HG02798 (cell line): ENCODE results near the gene C2orf92.

ENCODE experiments used
- ATAC-seq: cut with Tn5 transposase; IDR thresholded peaks from one replicate; pipeline ENCODE4 v1.9.1; 2021; ENCODE audit warnings: mild to moderate bottlenecking; ENCODE audit not compliant: unreplicated experiment, poor library complexity

C2orf92 gene

DNA sequence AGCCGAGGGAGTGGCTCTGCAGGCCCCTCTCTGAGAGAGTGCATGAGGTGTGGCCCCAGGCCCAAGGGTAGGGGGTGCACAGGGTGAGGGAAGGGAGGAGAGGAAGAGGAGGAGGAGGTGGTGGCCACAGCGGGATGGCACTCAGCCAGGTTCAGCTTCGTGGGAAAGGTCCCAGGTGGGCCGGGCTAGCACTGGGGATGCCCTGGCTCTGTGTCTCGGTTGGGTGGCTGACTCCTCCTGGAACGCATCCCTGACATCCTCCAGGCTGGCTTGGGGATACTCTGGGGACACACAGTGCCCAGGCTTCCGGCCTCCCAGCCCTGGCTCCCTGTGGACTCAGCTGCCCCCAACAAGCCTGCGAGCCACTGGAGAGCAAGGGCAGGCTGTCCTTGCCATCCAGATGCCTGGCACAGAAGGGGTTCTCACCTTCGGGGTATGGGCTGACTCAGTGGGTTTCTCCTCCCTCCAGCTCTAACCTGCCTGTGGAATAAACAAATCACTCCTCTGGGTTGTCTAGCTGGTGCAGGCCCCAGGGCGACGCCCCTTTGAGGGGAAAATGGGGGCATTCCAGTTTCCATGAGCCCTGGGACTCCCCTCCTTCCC, 43.3 kb downstream of the C2orf92 start:
- ATAC-seq: no peak

DNA sequence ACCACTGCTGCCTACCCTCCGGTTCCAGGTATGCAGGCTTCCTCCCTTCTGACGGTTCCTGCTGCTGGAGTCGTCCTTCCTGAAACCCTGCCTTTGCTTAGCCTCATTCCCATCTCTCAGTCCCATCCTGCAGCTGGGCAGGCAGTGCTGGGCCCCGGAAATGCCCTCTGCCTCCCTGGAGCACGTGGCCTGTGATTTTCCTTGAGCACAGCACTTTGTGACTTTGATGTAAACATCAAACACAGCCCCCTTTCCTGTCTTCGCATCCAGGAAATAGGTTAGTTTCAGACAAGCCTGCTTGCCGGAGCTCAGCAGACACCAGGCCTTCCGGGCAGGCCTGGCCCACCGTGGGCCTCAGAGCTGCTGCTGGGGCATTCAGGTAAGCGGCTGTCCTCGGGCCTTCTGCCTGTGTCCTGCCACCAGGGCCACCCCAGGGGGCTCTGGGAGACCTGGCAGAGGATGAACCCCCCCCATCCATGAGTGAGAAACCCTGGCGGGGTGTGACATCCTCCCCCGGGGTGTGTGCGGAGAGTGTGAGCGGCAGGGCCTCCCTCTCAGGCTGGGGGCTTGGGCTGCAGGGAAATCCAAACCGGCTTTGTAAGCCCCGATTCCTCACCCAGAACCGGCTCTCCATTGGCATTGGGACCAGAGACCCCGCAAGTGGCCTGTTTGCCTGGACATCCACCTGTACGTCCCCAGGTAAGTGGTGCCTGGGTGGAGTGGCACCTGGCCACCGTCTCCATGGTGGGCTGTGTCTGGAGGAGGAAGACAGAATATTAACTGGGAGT, 44.0 kb downstream of the C2orf92 start, which contains the start of gene ZAP70:
Gene ZAP70, plus strand, starts transcription at position 281 of the 788 bp plus-strand sequence. CDS start 10,461 bp downstream, outside the sequence.
- ATAC-seq: no peak

DNA sequence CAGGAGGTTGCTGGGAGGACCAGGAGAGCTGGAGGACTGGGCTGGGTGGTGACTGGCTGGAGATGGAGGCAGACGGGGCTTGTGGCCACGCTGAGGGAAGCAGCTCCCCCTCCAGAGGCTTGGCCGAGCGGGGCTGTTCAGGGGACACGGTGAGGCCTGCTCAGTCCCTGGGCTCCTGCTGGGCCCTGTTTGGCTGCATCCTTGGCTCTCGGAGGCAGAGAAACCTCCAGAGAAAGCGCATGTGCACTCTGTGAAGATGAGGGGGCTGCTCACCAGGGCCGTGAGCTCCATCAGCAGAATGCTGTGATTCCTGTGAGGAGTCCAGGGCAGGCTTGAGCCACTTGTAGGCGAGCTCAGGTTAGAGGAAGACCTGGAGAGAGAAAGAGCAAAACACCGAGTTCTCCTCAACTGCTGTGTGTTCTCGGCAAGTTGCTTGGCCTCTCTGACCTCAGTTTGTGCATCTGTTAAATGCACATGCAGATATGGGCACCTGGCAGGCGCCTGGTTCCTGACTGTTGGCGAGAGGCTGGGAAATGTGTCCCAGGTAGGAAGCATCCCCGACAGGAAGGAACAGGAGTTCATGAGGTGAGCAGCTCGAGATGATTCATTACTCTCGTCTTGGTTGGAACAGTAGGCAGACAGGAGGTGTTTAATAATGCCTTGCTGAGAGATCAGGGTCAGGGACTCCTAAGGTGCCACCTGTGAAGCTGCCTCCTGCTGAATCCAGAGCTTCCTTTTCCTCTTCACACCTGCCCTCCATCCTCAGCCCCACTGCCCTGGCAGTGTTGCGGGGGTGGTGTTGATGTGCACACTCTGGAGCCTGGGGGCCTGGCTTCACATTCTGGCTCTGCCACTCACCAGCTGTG, 44.8 kb downstream of the C2orf92 start:
- no peak for ATAC-seq

DNA sequence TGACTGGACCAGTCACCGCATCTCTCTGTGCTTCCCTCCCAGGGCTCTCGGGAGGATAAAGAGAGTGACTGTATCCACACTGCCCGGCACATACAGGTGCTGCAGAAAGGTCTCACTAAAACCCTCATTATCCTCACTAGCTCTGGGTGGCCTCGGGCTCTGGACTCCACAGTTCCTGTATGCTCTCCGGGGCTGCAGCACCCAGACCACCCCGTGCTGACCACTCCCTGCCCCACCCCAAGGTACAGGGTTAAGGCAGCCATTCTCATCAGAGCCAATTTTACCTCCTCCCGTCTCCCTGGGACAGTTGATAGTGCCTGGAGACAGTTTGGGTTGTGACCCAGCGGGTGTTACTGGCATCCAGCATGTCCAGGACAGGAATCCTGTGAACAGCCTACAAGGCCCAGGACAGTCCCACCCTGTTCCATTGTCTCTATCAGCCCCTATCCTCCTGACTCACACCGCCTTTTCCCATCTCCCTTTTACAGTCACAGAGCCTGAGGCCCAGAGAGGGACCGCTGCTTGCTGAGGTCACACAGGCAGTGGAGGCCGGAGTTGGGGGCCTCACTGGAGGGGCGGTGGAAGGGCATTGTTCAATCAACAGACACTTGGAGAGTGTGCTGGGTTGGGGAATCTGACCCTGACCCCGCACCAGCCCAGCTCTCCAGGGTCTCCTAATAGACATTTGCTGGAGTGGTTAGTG, 45.6 kb downstream of the C2orf92 start:
- ATAC-seq: no peak

DNA sequence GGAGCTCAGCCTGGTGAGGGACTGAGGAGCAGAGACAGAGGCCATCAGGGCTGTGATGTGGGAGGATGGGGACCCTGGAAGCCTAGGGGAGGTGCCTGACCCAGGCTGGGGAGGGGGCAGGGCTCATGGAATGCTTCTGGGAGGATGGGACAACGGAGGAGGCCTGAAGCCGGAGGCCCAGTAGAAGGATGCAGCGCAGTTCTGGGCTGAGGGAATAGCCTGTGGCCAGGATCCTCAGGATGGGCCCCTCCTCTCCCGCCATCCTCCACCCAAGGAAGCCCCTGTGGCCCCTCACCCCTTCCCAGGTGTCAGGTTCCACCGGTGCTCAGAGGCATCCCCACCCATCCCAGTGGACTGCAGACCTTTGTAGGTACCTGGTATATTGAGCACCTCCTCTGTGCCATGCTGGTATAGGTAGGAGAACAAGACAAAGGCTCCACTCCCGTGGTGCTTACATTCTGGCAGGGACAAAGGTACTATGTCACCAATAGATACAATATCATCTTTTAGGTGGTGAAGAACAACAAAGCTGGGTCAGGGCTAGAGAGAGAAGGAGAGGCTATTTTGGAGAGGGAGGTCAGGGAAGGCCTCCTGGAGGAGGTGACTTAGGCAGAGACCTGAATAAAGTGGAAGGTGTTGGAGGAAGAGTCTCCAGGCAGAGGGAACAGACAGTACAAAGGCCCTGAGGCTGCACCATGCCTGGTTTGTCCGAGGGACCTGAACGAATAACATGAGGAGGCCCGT, 46.6 kb downstream of the C2orf92 start:
- no peak for ATAC-seq

DNA sequence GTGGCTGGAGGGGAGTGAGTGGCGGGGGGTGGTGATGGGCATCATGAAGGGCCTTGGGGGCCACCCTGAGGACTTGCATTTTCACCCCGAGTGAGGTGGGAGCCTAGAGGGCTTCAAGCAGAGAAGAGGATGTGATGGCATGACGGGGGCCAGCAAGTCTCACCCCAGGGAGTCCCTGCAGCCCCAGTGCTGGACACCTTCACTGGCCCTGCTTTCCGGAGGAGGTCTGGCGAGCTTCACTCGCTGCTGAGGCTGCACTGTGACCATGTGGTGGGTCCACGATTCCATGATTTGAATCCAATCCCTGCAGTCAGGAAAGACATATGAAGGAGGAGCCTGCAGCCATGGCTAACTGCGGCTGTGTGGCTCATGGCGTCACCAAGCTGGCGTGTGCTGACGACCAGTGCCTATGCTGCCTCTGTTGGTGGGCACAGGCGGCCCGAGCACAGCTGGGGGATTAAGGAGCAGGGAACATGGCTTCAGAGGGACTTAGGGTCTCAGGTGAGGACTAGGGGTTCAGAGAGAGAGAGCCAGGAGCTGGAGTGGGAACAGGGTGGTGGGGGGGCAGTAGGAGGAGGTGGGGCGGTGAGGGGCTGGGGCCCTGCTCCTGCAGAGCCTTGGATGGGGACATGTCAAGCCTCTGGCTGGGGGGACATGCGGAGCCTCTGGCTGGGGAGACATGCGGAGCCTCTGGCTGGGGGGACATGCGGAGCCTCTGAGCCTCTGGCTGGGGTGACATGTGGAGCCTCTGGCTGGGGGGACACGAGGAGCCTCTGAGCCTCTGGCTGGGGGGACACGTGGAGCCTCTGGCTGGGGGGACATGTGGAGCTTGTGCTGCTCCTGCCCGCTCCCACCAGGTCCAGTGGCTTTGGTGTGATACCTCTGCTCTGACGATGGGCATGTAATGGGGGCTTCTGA, 47.4 kb downstream of the C2orf92 start:
- ATAC-seq: no peak

DNA sequence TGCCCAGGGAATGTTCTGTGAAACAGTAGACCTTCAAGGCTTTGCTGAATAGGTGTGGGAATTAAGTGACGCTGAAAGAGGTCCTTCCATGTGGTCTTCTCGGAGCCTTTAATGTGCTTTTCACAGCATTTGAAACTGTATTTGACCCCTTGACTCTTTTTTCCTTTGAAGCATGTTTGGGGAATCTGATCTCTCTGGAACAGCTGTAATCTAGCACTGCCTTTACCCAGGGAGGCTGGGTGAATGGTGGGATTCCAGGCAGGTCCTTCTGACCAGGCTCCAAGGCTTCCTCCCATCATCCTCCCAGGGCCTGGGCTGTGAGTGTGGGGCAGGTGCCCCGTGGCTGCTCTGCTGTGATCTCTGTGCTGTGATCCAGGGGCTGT, 48.1 kb downstream of the C2orf92 start:
- no peak for ATAC-seq

DNA sequence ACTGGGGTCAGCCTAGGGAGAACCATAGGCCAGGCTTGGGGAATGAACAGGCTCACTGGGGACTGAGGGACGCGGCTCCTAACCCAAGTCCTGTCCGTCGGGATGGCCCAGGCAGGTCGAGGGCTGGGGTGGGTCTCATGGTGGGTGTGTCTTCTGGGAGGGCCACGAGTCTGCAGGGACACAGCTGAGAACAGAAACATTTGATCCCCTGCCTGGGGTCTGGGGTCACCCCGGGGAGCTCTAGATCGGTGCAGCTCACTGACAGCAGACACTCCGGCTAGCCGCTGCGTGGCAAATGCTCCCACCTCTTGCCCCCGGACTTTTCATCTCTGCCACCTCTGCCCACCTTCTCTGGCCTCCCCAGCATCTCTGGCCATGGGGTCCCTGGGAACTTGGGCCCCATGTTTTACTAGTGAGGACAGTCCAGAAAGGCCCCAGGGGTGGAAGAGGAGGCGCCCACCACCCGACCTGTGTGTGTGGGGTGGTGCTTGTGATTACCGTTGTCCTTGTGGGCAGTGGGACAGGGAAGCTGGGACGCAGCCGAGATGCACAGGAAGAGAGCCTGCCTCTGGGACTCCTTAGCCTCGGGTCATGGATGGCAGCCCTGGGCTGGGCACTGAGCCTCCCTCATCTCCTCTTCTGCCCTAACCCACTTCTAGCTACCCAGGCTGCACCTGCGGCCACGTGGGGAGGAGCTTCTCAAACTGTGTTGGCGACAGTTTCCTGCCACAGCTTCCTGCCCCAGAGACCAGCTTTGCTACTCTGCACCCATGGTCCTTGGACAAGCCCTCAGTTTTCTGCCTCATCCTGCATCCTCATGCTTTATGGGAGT, 48.8 kb downstream of the C2orf92 start:
- ATAC-seq: peak; percentile 67

DNA sequence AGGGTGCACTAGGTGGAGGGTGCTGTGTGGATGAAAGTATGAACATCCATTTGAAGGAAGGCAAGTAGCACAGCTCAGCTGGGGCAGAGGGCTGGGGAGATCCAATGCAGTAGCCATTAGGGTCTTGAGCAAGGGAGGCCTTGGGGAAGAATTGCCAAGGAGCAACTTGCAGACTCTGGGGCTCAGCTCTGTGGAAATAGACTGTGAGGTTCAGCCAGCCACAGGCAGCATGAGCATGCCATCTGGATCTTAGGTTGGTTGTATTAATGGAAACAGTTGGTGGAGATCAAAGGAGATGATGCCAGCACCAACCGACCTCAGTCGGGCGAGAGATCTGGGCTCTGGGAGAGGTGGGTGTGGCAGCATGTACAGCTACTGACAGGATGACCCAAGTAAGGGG, 49.4 kb downstream of the C2orf92 start:
- ATAC-seq: no peak

DNA sequence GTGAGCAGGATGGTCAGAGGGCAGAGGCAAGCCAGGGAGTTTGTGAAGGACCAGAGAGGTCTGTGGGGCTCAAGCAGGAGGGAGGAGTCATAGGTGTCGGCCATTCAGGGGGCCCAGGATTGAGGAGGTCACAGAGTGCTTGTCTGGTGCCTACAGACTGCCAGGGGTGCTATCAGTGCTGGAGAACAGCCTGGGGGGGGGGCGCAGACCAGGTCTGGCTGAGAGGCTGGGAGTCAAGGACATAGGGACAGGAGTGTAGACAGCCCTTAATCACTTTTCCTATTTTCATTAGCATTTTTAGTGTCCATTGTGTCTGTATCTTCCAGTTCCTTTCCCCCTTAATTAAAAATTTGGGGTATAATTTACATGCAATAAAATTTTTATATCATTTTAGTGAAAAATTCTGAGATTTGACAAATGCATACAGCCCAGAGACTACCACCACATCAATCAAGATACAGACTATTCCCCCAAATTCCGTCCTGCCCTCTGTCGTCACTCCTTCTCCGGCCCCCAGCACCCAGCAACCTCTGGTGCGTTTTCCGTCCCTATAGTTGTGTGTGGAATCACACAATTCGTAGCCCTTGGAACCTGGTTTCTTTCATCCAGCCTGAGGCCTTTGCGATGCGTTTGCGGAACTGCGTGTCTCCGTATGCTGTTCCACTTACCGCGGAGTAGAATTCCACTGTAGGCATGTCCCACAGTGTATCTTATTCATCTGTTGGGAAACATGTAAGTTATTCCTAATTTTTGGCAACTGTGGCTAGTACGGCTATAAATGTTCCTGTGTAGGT, 50.0 kb downstream of the C2orf92 start:
- no peak for ATAC-seq

DNA sequence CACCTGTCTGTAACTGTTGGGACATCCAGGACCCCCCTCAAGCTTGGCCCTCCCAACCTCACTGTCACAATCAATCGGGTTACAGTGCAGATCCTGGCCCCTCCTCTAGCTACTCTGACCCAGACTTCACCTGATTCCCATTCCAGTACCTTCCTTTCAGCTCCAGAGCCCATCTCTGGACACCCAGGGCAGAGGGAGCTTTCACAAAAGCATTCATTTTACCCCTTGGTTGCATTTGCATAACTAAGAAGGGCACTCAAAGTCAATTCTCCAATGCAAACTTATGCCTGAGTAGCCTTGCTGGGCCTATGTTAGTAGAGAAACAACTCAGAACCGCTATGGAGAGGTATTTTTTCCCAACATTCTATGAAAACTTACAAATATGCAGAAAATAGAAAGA, 51.2 kb downstream of the C2orf92 start:
- no peak for ATAC-seq

DNA sequence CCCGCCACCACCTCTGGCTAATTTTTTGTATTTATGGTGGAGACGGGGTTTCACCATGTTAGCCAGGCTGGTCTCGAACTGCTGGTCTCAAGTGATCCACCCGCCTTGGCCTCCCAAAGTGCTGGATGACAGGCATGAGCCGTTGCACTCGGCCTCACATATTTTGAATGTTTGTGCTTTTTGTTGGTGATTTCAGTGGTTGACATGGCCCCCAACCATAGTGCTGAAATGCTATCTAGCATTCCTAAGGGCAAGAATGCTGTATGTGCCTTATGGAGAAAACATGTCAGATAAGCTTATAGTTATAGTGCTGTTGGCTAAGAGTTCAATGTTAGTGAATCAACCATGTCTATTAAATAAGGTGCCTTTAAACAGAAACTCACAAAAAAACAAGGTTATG, 52.7 kb downstream of the C2orf92 start:
- no peak for ATAC-seq

DNA sequence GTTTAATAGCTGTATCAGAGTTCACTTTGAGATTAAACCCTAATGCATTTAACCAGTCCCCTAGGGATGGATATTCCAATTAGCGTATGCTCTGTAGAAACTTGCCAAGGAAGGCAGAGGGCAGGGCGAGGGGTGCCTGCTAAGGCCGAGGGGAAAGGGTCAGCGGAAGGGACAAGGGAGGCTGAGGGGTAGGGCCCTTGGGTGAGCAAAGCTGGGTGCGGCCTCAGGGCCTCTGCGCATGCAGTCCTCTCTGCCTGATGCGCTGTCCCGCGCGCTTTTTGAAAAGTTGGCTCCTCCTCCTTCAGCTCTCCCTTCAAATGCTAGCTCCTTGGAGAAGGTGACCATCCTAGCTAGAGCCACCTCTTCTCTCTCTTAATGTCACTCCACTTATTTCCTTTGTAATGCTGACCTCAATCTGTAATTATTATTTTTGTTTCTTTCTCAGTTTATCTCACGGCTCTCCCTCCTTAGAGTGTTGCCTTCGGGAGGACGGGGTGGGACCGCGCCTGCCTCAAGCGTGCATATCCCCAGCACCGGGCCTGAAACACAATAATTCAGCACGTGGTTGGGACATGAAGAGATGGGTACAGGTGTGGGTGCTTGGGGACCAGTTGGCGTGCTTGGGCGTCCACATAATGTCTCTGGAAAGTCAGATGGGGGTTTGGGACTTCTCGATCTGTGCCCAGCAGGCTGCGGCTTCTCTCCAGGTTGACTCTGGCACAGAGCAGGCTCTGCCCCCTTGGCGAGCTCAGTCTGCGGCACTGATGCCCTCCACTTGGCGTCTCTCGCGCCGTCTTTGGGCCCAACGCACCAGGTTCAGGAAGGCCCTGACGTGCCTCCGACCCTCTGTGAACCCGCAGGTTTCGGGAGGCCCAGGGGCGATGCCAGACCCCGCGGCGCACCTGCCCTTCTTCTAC, 53.9 kb downstream of the C2orf92 start:
- ATAC-seq: no peak

DNA sequence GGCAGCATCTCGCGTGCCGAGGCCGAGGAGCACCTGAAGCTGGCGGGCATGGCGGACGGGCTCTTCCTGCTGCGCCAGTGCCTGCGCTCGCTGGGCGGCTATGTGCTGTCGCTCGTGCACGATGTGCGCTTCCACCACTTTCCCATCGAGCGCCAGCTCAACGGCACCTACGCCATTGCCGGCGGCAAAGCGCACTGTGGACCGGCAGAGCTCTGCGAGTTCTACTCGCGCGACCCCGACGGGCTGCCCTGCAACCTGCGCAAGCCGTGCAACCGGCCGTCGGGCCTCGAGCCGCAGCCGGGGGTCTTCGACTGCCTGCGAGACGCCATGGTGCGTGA, 54.5 kb downstream of the C2orf92 start:
- ATAC-seq: no peak

DNA sequence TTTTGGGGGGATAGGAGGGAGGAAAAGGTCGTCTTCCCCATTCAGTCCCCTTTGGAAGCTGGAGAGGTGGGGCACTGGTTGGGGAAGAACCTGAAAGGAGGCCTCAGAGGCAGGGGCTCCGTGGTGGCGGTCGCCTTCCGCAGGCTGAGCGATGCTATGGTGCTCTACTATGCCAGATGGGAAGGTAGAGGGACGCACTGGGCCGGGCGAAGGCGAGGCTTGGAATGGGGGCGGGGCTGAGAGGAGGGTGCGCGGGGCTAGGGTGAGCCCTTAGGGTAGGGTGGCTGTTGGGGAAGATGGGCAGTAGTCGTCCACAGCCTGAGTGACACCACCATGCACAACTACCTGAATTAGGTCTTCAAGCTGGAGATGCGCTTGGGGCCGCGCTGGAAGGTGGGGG, 55.0 kb downstream of the C2orf92 start:
- ATAC-seq: no peak

DNA sequence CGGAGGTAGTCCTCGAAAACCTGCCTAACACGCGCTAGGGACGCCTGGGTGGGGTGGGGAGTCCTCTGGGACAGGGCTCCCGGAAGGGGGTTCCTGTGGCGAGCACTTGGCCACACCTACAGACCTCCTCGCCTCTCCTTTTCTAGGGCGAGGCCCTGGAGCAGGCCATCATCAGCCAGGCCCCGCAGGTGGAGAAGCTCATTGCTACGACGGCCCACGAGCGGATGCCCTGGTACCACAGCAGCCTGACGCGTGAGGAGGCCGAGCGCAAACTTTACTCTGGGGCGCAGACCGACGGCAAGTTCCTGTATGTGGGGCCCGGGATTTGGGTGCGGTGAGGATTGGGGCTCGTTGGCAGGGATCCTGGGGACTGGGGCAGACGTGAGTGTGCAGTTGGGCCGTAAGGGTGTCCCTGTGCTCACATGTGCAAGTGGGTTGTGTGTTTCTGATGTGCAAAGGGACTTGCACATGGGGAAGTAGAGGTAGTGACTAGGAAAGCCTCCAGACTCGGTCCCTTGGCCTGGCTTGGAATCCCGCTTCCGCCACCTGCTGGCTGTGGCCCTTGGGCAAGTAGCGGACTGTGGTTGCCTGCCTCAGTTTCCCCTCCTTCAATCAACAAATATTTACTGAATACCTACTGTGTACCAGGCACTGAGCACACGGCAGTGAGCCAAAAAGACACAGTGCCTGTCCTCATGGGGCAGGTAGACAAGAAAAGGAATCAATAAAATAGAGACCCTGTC, 55.6 kb downstream of the C2orf92 start:
- ATAC-seq: no peak
